MM.1S (cell line): ENCODE results near the gene TPCN2.
"Not testable (repeated sequence)": the region's sequence is repeated elsewhere in the genome, so short reads cannot be mapped to it uniquely, and the experiment has no call there.

Experiments used
- DNase-seq: peaks from one replicate; pipeline ENCODE4 v3.0.0-alpha.2; 2015
- H2AFZ ChIP-seq: fragments of 300-600 bp; sonication (generic); 2 replicates; pipeline ENCODE4 v1.6.0; 2016; ENCODE audit warnings: antibody characterized with exemption, low read length
- H3F3A ChIP-seq: fragments of 300-600 bp; sonication (generic); 2 replicates; pipeline ENCODE4 v1.6.1; 2016; ENCODE audit warnings: mild to moderate bottlenecking, antibody characterized with exemption, low read length, moderate library complexity, mixed read lengths; ENCODE audit not compliant: insufficient read depth
- H3K27ac ChIP-seq: fragments of 300-600 bp; sonication (generic); 2 replicates; pipeline ENCODE4 v1.5.1; 2016; ENCODE audit warnings: mild to moderate bottlenecking, low read length
- H3K27me3 ChIP-seq: fragments of 300-600 bp; sonication (generic); replicated peaks from 2 replicates; pipeline ENCODE4 v1.6.0; 2016; ENCODE audit warnings: low read length; ENCODE audit not compliant: insufficient read depth
- H3K36me3 ChIP-seq: fragments of 300-600 bp; sonication (generic); replicated peaks from 2 replicates; pipeline ENCODE4 v1.6.1; 2016; ENCODE audit warnings: mild to moderate bottlenecking, low read length, mixed read lengths; ENCODE audit not compliant: insufficient read depth
- H3K4me1 ChIP-seq: fragments of 300-600 bp; sonication (generic); 2 replicates; pipeline ENCODE4 v1.6.1; 2016; ENCODE audit warnings: low read length, mixed read lengths
- H3K4me2 ChIP-seq: fragments of 300-600 bp; sonication (generic); 2 replicates; pipeline ENCODE4 v1.6.0; 2016; ENCODE audit warnings: low read depth, low read length
- H3K4me3 ChIP-seq: fragments of 300-600 bp; sonication (generic); 2 replicates; pipeline ENCODE4 v1.5.1; 2016; ENCODE audit warnings: low read length, mixed read lengths
- H3K79me2 ChIP-seq: fragments of 300-600 bp; sonication (generic); 2 replicates; pipeline ENCODE4 v1.6.1; 2016; ENCODE audit warnings: mixed run types, low read length, mixed read lengths
- H3K9ac ChIP-seq: fragments of 300-600 bp; sonication (generic); 2 replicates; pipeline ENCODE4 v1.6.1; 2016; ENCODE audit warnings: low read length, mixed read lengths
- H3K9me2 ChIP-seq: fragments of 300-600 bp; sonication (generic); replicated peaks from 2 replicates; pipeline ENCODE4 v1.6.1; 2016; ENCODE audit warnings: mild to moderate bottlenecking, low read length, mixed read lengths; ENCODE audit not compliant: insufficient read depth
- H3K9me3 ChIP-seq: fragments of 300-600 bp; sonication (generic); replicated peaks from 2 replicates; pipeline ENCODE4 v1.6.1; 2016; ENCODE audit warnings: mild to moderate bottlenecking, low read length, mixed read lengths; ENCODE audit not compliant: insufficient read depth
- H4K20me1 ChIP-seq: fragments of 300-600 bp; sonication (generic); 2 replicates; pipeline ENCODE4 v1.6.1; 2016; ENCODE audit warnings: mild to moderate bottlenecking, low read length, moderate library complexity, mixed read lengths; ENCODE audit not compliant: insufficient read depth
- CTCF ChIP-seq: fragments of 300-600 bp; sonication (generic); IDR thresholded peaks from 2 replicates; pipeline ENCODE4 v1.5.1; 2016; ENCODE audit warnings: antibody characterized with exemption, low read length, mixed read lengths
- EZH2 ChIP-seq: fragments of 300-600 bp; sonication (generic); optimal IDR thresholded peaks from 2 replicates; pipeline ENCODE3; 2017; ENCODE audit warnings: low read depth, mild to moderate bottlenecking, antibody characterized with exemption, low read length, mixed read lengths
- EZH2phosphoT487 ChIP-seq: fragments of 300-600 bp; sonication (generic); IDR thresholded peaks from 2 replicates; pipeline ENCODE4 v1.6.1; 2018; ENCODE audit warnings: antibody characterized with exemption, low read length

Gene TPCN2

GRCh38 chr11:69148806-69149205 lies 100.1 kb downstream of the TPCN2 start:
- Histone ChIP-seq H4K20me1 (no peaks in the 10 kb centered on the region), H3K79me2 (no peaks in the 10 kb centered on the region), H3F3A (no peaks in the 10 kb centered on the region), H3K4me1 (no peaks in the 10 kb centered on the region), H3K9me2 (no peaks in the 10 kb centered on the region), H2AFZ (no peak overlapping the region), H3K9ac (no peak overlapping the region), H3K27me3 (peaks cover 36% of the 10 kb centered on the region), H3K9me3 (no peaks in the 10 kb centered on the region), H3K36me3 (no peaks in the 10 kb centered on the region), H3K27ac (no peak overlapping the region), H3K4me3 (no peak overlapping the region), H3K4me2 (no peak overlapping the region)
- no peak for DNase-seq
- TF ChIP-seq EZH2 = no peak
- TF ChIP-seq CTCF = no peak
- no peak for TF ChIP-seq EZH2phosphoT487

GRCh38 chr11:69149338-69150045 lies 100.8 kb downstream of the TPCN2 start:
- not testable (repeated sequence) for H3K9ac ChIP-seq, H3K4me1 ChIP-seq, H3K79me2 ChIP-seq, H3K9me2 ChIP-seq, H3K4me2 ChIP-seq, H3F3A ChIP-seq, DNase-seq, H2AFZ ChIP-seq, H4K20me1 ChIP-seq, H3K9me3 ChIP-seq, H3K36me3 ChIP-seq, H3K27ac ChIP-seq, H3K4me3 ChIP-seq
- peaks cover 40% of the 10 kb centered on the region for H3K27me3 ChIP-seq

- no peaks in the 10 kb centered on the region for H3F3A ChIP-seq
Observed at GRCh38 chr11:69150175-69150574, 101.4 kb downstream of the TPCN2 start.

More at GRCh38 chr11:69150175-69150574, 101.4 kb downstream of the TPCN2 start:
- Histone ChIP-seq H4K20me1 (no peaks in the 10 kb centered on the region), H3K9me2 (no peaks in the 10 kb centered on the region), H3K9me3 (no peaks in the 10 kb centered on the region), H3K27me3 (peaks cover 45% of the 10 kb centered on the region), H3K4me1 (no peaks in the 10 kb centered on the region), H3K36me3 (no peaks in the 10 kb centered on the region), H3K4me2 (no peak overlapping the region), H3K27ac (no peak overlapping the region), H2AFZ (no peak overlapping the region), H3K9ac (no peak overlapping the region), H3K79me2 (no peaks in the 10 kb centered on the region), H3K4me3 (no peak overlapping the region)
- TF ChIP-seq CTCF = no peak
- TF ChIP-seq EZH2phosphoT487 = no peak
- TF ChIP-seq EZH2 = no peak
- DNase-seq = no peak
